ENCODE results near the gene HAS3.

DNA sequence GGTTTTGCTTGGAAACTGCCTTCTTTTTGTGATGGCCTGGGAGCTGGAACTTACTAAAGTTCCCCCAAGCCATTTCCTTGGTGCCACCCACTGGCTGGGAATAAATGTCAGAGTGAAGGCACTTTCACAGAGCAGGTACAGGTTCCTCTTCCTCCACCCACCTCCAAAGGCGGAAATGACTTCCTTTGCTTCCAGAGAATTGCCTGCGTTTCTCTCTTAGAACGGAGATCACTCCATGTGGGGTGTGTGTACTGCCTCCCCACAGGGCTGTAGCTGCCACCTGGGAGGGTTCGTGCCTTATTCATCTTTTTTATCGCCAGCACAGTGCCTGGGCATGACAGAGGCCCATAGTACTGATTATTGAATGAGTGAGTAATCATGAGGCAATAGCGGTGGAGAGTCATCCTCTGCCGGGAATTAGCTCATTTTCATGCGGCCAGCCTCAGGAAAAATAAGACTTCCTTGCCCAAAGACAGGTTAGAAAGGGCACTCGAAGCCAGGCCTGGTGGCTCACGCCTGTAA, 32.2 kb upstream of the HAS3 start:
- TF ChIP-seq, protein P1, sequence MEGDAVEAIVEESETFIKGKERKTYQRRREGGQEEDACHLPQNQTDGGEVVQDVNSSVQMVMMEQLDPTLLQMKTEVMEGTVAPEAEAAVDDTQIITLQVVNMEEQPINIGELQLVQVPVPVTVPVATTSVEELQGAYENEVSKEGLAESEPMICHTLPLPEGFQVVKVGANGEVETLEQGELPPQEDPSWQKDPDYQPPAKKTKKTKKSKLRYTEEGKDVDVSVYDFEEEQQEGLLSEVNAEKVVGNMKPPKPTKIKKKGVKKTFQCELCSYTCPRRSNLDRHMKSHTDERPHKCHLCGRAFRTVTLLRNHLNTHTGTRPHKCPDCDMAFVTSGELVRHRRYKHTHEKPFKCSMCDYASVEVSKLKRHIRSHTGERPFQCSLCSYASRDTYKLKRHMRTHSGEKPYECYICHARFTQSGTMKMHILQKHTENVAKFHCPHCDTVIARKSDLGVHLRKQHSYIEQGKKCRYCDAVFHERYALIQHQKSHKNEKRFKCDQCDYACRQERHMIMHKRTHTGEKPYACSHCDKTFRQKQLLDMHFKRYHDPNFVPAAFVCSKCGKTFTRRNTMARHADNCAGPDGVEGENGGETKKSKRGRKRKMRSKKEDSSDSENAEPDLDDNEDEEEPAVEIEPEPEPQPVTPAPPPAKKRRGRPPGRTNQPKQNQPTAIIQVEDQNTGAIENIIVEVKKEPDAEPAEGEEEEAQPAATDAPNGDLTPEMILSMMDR (IDR thresholded peaks at IDR 0.05), result no peak
- peak in 1 of 2 donors; percentile 46 for TF ChIP-seq POLR2AphosphoS5 (IDR thresholded peaks at IDR 0.05)
- TF ChIP-seq POLR2A (IDR thresholded peaks at IDR 0.05), result no peak

All from upper lobe of left lung (tissue), 4 donors.